SHP77 (cell line): ENCODE data around the gene NFIB.

Source experiments
- DNase-seq, 2 experiments: peaks; one replicate each; lab custom pipeline; 2025; lab: John Stamatoyannopoulos, UW

NFIB gene

DNA sequence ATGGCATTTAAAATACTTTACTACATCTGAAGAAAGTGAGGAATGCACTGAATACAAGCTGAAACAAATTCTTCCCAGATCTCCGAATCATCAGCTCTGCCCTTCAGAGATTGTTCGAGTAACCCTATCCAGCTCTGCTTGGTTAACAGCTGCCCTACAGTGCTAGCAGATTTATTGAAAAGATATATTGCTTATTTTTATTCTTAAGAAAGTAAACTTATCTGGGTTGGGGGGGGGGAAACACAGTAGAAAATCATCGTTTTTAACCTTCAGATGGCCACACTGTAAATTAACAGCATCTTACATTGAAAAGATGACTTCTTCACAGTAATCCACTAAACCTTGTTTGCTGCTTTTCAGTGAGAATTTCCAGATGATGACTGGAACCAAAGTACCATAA is 210.8 kb downstream of the NFIB start:
- DNase-seq: no peak

DNA sequence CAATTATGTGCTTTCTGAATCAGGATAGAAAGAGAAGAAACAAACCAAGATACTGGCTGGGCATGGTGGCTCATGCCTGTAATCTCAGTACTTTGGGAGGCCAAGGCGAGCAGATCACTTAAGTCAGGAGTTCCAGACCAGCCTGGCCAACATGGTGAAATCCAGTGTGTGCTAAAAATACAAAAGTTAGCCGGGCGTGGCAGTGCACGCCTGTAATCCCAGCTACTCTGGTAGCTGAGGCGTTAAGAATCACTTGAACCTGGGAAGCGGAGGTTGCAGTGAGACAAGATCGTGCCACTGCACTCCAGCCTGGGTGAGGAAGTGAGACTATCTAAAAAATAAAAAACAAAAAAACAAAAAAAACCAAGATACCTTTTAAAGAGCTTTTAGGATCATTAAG is 214.2 kb downstream of the NFIB start:
- no peak for DNase-seq

DNA sequence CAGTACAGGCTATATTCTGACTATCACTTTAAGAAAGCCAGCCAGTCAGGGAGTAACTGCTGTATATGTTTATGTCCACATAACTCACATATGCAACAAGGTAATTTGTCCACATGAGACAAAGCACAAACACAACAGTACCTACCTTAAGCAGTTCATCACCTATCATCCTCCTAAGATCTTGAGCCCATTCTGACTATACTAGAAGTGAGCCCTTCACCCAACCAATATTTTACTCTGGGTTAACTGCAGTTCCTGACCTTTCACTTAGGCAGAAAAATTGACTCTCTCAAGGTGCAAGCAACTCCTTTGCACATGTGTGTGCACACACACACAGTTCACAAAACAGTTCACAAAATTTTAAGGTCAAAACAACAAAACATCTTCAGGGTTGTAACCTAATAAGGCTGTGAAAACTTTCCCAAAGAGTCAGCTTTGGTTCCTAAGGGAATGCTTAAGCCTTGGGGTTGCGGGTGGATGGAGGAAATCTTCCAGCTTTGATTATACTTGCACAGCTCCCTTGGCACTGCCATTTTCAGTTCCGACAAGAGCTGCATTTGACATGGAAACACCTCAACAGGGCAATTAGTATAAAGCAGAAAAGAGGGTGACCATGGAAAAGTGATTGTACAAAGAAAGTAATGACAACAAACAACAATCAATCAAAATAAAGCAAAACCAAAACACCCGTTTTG is 215.3 kb downstream of the NFIB start:
- DNase-seq: no peak

DNA sequence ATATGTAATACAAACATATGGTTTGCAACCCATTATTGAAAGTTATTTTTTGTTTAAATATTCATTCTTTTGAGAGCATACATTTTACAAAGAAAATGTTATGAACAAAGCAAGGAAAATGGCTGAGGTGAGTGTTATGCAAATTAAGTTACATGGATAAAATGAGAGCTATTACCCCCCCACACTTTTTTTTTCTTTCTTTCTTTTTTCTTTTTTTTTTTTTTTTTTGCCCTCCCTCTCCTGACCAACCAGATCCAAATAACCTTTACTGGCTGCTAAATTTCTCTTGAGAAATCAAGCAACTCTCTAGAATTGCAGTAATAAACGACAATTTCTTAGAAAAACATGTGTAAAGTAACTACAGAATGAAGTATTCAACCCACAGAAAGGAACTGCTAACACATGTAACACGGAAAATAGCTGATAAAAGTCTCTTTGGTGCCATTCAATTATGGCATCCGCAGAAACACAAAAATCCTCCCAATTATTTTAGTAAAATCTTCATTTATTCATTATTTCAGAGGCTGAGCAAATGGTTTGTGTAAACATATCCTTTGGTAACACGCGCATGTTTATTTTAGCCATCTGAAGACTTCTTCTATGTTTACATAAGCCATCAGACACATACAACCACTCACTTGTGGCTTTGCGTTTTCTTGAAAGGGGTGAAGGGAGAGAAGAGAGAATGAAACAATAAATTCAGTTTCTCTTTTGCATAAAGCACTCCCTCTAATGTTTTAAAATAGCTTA is 216.1 kb downstream of the NFIB start:
- no peak for DNase-seq

DNA sequence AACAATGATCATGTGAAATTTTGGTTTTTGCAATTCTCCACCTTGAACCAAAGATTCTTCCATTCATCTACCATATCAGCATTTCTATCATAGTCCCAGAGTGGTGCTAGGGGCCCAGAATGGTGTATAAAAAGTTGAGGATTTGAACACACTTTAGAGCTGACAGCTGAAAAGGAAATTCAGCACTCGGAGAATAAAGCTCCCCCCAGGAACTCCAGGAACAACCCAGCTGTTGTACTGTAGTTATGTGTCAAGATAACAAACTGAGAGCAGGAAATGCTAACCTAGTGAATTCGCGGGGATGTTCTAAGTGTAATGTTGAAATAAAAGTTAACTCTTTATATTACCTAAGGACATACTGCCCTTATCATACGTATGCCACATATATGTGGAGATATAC is 216.7 kb downstream of the NFIB start:
- DNase-seq: no peak

DNA sequence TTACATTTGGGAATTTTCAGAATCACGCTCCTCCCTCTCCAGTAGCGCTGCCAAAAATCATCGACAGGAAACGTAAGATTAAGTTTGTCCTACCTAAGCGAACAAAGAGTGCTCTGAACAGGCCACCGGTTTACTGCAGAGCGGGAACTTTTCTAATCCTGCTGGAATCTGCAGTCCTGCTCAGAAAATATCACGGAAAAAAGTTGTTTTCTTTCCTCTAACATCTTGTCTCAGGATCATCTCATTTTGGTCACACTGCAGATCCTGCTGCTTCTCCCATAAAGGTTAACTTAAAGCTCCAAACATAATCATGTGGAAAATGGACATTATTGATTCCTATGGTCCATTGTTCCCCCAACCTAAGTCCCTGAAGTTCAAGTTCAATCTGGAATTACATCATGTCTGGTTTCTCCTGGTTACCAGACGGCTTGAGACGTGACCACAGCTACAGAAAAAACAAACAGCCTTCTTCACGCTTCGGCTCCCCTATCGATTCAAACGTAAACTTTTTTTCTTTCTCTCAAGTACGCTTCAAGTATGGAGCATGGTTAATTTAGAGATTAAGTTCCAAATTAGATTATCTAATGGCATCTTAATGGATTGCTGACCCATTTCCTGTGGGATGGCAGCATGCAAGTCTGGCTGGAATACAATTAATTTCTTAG is 217.6 kb downstream of the NFIB start:
- peak; percentile 13 to 34 for DNase-seq

DNA sequence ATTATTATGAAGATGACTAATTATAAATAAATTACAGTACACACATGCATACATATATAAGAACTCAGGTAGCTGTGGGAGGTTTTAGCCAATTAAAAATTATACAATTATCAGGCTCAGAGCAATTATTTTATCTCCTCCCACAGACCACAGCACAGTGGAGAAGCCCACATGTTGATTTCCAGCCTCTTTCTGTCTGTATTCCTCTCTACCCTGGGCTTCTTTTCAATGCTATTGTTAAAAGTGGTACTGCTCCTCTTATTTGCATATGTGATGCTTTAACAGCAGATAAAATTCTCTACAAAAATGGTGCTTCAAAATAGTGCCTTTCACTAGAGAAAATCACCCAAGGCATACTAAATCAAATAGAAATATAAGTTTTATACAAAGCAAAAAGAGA is 218.7 kb downstream of the NFIB start:
- no peak for DNase-seq

DNA sequence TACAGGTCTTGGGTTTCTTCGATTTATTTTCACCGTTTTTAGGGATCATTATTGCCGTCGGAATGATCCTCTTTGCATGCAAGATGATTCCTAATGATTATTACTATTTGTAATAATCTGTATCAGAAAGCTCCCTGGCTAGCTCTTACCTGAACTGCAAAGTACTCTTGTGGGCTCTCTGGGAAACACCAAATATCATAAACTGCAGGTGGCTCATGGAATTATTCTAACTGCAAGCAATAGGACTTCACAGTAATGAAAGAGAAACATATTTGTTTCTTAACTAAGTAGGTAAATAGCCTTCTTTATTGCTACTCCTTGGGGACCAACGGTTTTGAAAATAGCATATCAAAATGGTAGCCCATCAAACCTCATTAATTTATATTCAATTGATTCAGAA is 219.4 kb downstream of the NFIB start:
- no peak for DNase-seq

DNA sequence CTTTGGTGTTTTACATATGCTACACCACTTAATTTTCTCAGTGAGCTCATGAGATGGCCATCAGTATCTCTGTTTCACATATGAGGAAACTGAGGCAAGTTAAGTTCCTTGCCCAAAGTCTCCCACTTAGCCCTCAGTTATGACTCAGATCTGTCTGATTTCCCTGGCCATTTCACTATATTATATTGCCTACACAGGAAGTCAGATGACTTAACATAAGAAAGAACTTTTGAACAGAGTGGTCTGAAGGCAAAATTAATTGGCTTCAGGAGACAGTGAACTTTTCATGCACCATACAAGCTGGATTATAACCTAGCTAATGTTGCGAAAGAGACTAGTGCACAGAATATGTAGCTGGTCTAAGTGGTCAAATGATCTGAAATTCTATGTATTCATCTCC is 221.6 kb downstream of the NFIB start:
- DNase-seq: no peak

DNA sequence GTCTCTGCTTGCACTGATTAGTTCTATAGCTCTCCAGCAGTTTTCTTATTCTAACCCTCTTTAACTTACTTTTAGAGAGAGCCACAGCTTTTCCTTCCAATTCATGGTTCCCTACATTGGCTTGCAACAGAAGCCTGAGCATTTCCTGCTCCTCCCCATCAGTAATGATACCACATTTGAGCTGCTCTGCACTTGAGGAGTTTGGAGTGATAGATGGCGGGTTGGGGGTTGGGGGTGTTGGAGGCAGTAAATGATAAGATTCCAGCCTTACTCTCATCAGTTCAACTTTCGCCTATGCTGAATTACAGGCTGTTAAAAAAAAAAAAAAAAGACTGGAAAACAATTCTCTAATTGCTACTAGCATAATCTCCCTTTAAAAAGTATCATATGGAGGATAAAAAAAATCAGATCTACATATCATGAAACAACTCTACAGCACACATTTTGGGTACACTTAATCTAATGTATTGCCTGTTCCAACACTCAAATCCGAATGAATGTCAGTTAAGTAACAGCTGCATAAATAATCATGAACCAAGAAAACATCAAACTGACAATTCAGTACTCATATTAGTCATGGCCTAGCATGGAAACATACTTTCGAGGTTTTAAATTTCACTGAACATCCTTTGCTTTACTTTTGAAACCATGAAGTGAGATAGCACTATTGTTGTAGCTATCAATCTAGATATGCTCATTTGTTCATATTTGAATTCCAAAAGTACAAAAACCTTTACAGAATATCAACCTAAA is 224.7 kb downstream of the NFIB start:
- DNase-seq: no peak

DNA sequence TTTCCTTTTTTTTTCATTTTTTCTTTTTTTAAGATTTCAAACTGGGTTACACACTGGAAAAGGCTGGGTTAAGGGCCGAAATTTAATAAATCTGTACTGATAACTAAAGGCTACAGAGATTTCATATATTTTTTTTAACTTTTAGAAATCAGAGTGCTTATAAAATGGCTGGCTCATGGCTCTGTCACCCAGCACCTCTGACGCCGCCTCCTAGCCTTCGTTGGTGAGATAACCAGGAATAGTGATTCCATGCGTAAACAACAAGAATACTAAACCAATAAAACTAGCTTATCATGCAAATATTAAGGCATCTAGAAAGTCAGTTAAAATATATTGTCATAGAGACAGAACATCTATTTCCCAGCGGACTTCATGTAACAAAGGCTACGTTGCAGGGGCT is 226.4 kb downstream of the NFIB start:
- DNase-seq: no peak

DNA sequence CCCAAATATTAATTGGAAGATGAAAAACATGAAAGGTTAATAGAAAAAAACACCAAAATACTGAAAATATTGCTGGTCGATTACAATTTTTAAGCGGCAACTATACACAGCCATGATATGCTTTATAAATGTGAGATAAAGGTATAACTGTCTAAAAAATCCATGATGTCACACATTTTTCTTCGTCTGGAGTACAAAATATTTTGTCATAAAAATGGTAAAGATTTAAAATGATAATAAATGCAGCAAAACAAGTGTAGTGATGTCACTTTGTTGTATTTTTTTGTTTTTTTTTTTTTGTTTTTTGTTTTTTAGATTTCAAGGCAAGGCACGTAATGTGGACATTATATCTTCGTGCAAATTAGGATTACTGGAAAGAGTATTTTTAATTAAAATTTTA is 227.4 kb downstream of the NFIB start:
- no peak for DNase-seq

DNA sequence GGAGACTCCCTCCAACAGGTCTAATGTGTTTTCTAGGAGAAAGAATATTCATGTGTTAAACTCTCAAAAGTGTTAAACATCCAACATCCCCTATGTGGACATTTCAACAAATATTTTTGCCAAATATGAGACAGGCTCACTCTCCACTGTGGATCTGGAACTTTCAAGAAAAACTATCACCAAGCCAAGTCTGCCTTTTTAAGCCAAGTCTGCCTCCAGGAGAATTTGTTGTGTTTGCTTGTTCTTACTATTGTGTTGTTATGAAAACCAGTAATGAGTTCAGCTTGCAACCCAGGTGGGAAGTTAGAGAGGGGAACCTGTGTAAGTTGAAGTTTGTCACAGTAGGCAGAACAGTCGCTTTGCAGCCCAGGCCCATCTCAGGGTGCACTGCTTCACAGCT is 228.1 kb downstream of the NFIB start:
- DNase-seq: no peak

DNA sequence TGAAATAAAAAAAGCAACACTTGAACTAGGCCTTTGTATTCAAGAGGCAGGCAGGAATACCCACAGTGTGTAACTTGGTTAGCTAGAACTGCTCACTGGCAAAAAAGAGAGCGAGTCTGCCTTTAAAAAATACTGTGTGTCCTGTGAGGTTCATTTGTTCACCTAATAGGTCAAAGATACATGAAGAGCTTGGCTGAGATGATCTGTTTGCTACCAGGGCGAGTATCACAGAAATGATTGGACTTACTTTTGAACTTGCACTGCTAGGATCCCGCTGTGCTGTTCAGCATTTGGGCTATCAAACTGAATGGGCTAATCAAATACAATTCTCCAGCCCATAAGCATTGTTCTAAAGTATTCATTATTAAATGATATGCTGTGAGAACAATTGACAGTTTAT is 229.1 kb downstream of the NFIB start:
- no peak for DNase-seq

DNA sequence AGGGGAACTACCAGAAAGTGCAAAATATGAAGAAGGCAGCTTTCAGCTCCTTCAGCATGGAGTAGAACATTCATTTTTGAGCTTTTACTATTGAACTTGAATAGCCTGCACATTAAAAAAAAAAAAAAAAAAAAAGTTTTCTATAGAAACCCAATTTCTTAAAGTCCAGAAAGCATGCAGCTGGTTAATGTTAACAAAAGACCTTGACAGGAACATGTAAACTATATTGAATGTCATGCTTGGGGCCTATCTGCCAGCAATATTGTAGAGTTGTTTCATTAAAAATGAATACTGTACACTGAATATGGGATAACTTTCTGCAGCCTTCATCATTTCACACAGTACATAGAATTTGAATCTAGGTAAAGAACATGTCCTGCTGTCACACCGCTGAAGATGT is 230.6 kb downstream of the NFIB start:
- DNase-seq: no peak

DNA sequence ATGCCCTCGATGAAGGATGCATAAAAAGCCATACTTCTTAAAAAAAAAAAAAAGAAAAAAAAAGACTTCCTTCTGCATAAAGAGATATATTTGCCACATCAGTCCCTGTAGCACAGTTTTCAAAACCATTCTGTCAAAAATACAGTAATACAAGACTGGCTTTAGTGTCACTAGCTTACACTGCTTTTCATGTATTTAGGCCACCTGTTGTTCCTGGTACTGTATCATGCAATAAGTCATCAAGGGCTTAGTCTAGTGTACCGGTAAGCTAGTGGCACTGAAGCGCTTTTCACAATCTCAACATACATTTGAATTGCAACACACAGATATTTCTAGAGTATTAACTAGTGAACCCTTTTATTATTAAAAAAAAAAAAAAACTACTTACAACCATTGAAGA is 231.2 kb downstream of the NFIB start:
- no peak for DNase-seq

DNA sequence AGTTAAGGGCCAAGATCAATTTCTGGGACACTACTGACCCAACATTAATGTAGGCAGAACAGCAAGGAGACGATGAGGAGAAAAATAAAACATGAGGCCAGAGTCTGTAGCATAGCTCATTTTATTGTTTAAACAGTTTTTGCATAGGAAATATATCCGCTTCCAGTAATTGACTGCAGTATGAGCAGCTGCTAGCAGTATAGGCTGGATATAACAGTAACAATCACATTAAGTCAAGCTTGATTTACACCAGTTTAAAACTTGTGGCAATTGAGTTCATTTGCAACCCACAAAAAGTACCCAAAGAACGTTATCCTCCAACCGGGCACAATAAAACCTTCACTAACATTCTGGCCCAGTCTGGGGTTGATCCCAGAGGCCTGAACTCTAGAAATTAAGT is 232.2 kb downstream of the NFIB start:
- DNase-seq: no peak

DNA sequence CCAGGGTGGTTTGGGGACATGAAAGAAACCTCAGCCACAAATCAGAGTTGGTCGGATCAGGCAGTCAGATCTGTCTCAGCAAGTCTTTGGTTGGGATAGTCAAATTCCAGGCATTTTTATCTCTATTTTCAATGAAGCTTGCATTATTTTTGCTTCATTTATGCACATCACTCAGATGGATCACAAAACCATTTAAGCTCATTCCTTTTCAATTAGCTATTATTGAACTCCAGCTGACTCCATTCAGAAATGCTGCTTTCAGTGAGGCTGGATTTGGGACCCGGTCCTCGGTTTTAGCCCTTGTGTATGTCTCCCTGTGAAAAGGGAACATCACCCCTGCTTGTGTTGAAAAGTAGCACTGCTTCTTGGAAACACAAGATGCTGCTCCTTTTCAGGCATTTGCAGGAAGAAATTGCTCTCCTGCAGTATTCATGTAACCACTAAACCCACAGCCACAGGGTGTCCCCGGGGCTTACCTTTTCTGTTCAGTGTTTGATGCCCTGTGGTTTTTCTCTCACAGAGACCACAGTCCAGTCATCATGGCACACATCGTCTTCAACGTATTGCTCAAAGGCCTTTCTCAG is 232.9 kb downstream of the NFIB start:
- no peak for DNase-seq

DNA sequence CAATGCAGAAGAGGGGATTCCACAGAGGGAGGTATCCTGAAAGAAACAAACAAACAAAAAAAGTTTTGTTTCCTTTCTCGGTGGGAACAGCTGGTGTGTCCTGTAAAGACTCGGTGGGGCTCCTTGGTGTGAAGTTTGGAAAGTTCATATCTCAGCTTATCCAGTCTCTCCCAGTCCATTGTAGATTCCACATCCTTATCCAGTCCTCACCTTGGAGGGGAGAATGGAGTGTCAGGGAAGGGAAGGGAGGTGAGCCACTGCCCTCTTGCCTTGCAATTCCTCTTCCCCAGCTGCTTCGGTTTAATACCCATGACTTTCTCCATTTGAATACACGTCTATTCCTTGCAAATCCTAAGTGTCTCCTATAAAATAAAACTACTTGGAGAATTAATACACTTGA is 234.5 kb downstream of the NFIB start:
- no peak for DNase-seq

DNA sequence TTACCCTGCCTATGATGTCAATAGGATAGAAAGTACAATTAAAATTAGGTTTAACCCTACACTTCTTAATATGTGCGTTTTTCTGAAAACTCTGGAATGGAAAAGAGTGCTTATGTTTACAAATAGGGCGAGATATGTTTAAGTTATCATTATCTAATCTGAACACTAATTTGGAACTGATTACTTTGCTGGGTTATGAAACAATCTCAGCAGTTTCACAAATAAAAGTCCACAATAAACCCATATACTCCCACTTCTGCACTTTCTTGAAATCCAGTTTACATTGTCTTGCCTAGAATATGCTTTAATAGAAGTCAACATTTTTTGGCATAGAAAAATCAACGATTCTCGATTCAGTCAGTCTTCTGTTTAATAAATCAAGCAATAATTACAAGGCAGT is 236.3 kb downstream of the NFIB start:
- no peak for DNase-seq

DNA sequence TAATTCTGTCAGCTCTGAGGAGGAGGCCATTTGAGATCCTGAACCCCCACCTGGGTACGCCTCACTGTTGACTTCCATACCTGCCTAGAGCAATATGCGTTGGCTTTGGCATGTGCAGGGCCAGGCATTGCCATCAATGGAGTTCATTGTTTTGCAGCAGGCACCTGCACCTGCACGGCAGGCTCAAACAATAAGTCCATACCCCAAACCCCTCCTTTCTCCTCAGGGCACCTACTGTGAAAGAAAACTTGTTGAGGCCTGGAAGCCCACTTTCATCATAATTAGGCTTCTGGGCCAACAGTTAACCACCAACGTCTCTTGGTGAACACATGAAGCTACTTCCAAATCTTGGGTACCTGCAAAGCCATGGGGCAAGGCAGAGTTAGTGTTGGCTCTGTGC is 238.7 kb downstream of the NFIB start:
- no peak for DNase-seq

DNA sequence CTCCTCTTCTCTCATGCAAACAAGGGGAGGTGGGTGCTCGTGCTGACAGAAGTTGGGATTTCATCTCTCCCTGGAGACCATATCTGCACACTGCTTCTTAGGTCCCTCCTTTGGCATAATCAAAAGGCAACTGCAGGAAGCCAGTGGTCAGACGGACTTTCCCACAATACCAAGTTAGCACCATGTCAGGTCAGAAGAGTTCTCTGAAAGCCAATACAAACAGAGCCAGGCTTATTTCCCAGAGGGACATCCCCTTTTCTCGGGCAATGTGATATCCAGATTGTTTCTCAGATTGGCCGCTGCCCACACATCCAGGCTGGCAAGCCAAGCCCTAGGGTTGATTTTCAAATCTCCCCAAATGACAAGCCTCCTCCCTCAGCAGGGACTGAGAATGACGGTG is 241.1 kb downstream of the NFIB start:
- DNase-seq: no peak
